ENCODE results near the gene PUM2. TPM values are rescaled to one million over a fixed set of nuclear protein-coding genes. Genes with fewer than 3 reads are reported as not detected.

The PUM2 gene
- total and polyA plus RNA-seq, 2 of the 8 experiments (the other 6 are each of a cell fraction or from before 2014, with no cell fraction given): 46.6 to 114 TPM

GRCh38 chr2:20212459-20212870 is 138.2 kb downstream of the PUM2 start:
- Histone ChIP-seq H3K9me3 (ENCODE audit: insufficient read depth in 2 of 2, low read depth in 1 of 2, low read length in 1 of 2) (no peaks in the 10 kb centered on the region), H3K23me2 (ENCODE audit: low read depth, low read length) (no peaks in the 10 kb centered on the region), H3K79me2 (ENCODE audit: control insufficient read depth in 1 of 2, insufficient read depth in 2 of 2, low read length in 2 of 2) (peaks cover 0 to 89% of the 10 kb centered on the region in 2 experiments; a peak in 3 of 4 replicates), H3K36me3 (ENCODE audit: control insufficient read depth in 2 of 4, insufficient read depth in 4 of 4, low read length in 3 of 4) (no peaks in the 10 kb centered on the region), H2BK15ac (ENCODE audit: low read length) (no peak overlapping the region), H3K4me3 (ENCODE audit: extremely low read depth in 1 of 4, insufficient read depth in 2 of 4, low read depth in 3 of 4, low read length in 4 of 4) (no peak overlapping the region), H2BK12ac (ENCODE audit: low read depth, low read length) (no peak overlapping the region), H3K4me2 (ENCODE audit: insufficient read depth in 1 of 2, low read depth in 2 of 2, low read length in 2 of 2) (no peak overlapping the region), H2AK5ac (ENCODE audit: low read depth, low read length) (no peak overlapping the region), H2BK120ac (replicated peaks; ENCODE audit: low read depth, low read length) (no peak overlapping the region), H2AFZ (ENCODE audit: low read length) (no peak overlapping the region), H4K5ac (ENCODE audit: insufficient read length, low read depth, low read length) (no peak overlapping the region), H4K20me1 (replicated peaks in 1 of 2; ENCODE audit: control insufficient read depth in 1 of 2, insufficient read depth in 2 of 2, low read length in 2 of 2) (peaks cover 34 to 51% of the 10 kb centered on the region in 2 experiments), H3K4ac (replicated peaks; ENCODE audit: insufficient read length, low read depth, low read length) (no peak overlapping the region), H3K9ac (replicated peaks in 1 of 4; ENCODE audit: extremely low read depth in 1 of 4, low read depth in 3 of 4, low read length in 3 of 4) (no peak overlapping the region), H4K91ac (replicated peaks; ENCODE audit: insufficient read length, low read length) (no peak overlapping the region), H3K18ac (ENCODE audit: extremely low read depth, low read length) (no peak overlapping the region), H2BK5ac (ENCODE audit: low read depth, low read length) (no peak overlapping the region), H3K27ac (ENCODE audit: low read depth, low read length) (no peak overlapping the region), H3K23ac (ENCODE audit: insufficient read length) (no peak overlapping the region), H3K27me3 (replicated peaks in 1 of 4; ENCODE audit: control insufficient read depth in 3 of 4, extremely low read depth in 1 of 4, insufficient read depth in 3 of 4, low read length in 3 of 4) (no peaks in the 10 kb centered on the region), H3K4me1 (replicated peaks in 1 of 4; ENCODE audit: control insufficient read depth in 3 of 4, insufficient read depth in 4 of 4, low read length in 3 of 4) (peaks cover 0 to 26% (median 9%) of the 10 kb centered on the region in 4 experiments; a peak in 6 of 7 replicates), H3K14ac (ENCODE audit: insufficient read length) (no peak overlapping the region), H3K79me1 (ENCODE audit: low read depth, low read length) (peaks cover 28% of the 10 kb centered on the region), H3K56ac (replicated peaks; ENCODE audit: insufficient read length, low read depth, low read length) (no peak overlapping the region), H2BK20ac (ENCODE audit: low read length) (no peak overlapping the region), H4K8ac (ENCODE audit: extremely low read depth, insufficient read depth, low read length) (no peak overlapping the region)
- ChIA-PET POLR2A (ENCODE audit: partially characterized antibody) (interaction anchor here (1.0 to 1.8 kb wide), 3 partner anchors 11 to 76 kb away, joined by 3 to 7 read pairs (median 5); no protein-coding TSS in a partner anchor), CTCF (ENCODE audit: partially characterized antibody) (interaction anchor here (0.9 to 10.6 kb wide), 5 partner anchors 10 to 22 kb away, joined by 4 to 104 read pairs (median 18); partner anchors contain the start of gene SDC1)
- WGBS, 2 experiments (ENCODE audit: extremely low coverage in 1 of 2, insufficient coverage in 1 of 2, insufficient read length in 1 of 2, insufficient replicate concordance in 2 of 2, low coverage in 1 of 2, low lambda C conversion rate in 2 of 2, missing lambda C conversion rate in 1 of 2): 81% methylated on average over 11 of the region's 11 CpGs; no CpG with 5 or more reads in 1 of the 2 experiments
- no peak for FAIRE-seq
- DNase-seq (ENCODE audit: low read depth in 1 of 2, low spot score in 2 of 2): no peak
- TF ChIP-seq RAD21 (IDR thresholded peaks at IDR 0.05 in 1 of 2, conservative IDR thresholded peaks at IDR 0.05 in 1 of 2; ENCODE audit: low read depth in 2 of 2, low read length in 2 of 2) (no peak), GTF2F1 (IDR thresholded peaks at IDR 0.05; ENCODE audit: borderline replicate concordance, low read depth, low read length) (no peak), HDAC2 (IDR thresholded peaks at IDR 0.05; ENCODE audit: borderline replicate concordance in 1 of 2, low read depth in 2 of 2, low read length in 2 of 2) (no peak), TCF12 (IDR thresholded peaks at IDR 0.05; ENCODE audit: low read depth, low read length) (no peak), RXRA (IDR thresholded peaks at IDR 0.05; ENCODE audit: insufficient read depth, low read depth, low read length) (no peak), SUZ12 (IDR thresholded peaks at IDR 0.05; ENCODE audit: low read length) (no peak), EZH2 (IDR thresholded peaks at IDR 0.05; ENCODE audit: low read depth, low read length, severe bottlenecking) (no peak), ZNF274 (IDR thresholded peaks at IDR 0.05; ENCODE audit: borderline replicate concordance, extremely low read depth, low read length) (no peak), CTBP2 (IDR thresholded peaks at IDR 0.05; ENCODE audit: borderline replicate concordance, insufficient read depth, insufficient read length, low read length) (no peak)
- TF ChIP-seq, protein P1, sequence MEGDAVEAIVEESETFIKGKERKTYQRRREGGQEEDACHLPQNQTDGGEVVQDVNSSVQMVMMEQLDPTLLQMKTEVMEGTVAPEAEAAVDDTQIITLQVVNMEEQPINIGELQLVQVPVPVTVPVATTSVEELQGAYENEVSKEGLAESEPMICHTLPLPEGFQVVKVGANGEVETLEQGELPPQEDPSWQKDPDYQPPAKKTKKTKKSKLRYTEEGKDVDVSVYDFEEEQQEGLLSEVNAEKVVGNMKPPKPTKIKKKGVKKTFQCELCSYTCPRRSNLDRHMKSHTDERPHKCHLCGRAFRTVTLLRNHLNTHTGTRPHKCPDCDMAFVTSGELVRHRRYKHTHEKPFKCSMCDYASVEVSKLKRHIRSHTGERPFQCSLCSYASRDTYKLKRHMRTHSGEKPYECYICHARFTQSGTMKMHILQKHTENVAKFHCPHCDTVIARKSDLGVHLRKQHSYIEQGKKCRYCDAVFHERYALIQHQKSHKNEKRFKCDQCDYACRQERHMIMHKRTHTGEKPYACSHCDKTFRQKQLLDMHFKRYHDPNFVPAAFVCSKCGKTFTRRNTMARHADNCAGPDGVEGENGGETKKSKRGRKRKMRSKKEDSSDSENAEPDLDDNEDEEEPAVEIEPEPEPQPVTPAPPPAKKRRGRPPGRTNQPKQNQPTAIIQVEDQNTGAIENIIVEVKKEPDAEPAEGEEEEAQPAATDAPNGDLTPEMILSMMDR (IDR thresholded peaks at IDR 0.05; ENCODE audit: control extremely low read depth in 1 of 3, insufficient read depth in 1 of 3, low read depth in 1 of 3, low read length in 3 of 3): no peak

All from H1 (cell line).